ENCODE results near the gene IPO8.

DNA sequence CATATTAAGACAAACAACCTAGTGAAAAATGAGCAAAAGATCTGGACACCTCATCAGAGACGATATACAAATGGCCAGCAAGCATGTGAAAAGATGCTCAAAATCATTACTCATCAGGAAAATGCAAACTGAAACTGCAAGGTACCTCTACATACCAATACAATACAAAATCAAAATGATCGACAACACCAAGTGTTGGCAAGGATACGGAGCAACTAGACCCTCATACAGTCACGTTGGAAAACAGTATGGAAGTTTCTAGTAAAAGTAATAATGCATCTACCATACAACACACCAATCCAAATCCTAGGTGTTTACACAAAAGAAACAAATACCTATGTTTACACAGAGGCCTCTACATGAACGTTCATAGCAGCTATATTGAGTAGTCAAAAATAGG is 99.9 kb downstream of the IPO8 start:
- TF ChIP-seq, protein P1, sequence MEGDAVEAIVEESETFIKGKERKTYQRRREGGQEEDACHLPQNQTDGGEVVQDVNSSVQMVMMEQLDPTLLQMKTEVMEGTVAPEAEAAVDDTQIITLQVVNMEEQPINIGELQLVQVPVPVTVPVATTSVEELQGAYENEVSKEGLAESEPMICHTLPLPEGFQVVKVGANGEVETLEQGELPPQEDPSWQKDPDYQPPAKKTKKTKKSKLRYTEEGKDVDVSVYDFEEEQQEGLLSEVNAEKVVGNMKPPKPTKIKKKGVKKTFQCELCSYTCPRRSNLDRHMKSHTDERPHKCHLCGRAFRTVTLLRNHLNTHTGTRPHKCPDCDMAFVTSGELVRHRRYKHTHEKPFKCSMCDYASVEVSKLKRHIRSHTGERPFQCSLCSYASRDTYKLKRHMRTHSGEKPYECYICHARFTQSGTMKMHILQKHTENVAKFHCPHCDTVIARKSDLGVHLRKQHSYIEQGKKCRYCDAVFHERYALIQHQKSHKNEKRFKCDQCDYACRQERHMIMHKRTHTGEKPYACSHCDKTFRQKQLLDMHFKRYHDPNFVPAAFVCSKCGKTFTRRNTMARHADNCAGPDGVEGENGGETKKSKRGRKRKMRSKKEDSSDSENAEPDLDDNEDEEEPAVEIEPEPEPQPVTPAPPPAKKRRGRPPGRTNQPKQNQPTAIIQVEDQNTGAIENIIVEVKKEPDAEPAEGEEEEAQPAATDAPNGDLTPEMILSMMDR (IDR thresholded peaks at IDR 0.05; ENCODE audit: insufficient read depth, low read depth, low read length) = no peak
- TF ChIP-seq EZH2 (IDR thresholded peaks at IDR 0.05; ENCODE audit: insufficient read depth, low read length) = no peak
